Gastroesophageal sphincter (tissue), 4 donors: ENCODE data around the gene FIGLA. TPM values are rescaled to one million over a fixed set of nuclear protein-coding genes. Genes with fewer than 3 reads are reported as not detected.

ENCODE experiments used
- ATAC-seq: fragments of 150-250 bp; one replicate; pipeline ENCODE4 v1.9.1; 2016; ENCODE audit warnings: mild to moderate bottlenecking, moderate library complexity
- H3K27ac ChIP-seq, 4 donors: fragments of 200-600 bp; sonication (generic) in 3 of 4; 1 replicate in 3 of 4; 2 replicates in 1 of 4; pipeline ENCODE4 v1.5.1; 2016 to 2019
- H3K27me3 ChIP-seq: fragments of 200-600 bp; sonication (generic); one replicate; pipeline ENCODE4 v1.5.1; 2019
- H3K36me3 ChIP-seq, 2 donors: fragments of 200-600 bp; sonication (generic); one replicate each; pipeline ENCODE4 v1.5.1; 2019; ENCODE audit warnings: control low read depth in 1 of 2
- H3K4me1 ChIP-seq, 3 donors: fragments of 200-600 bp; sonication (generic); 1 replicate in 2 of 3; 2 replicates in 1 of 3; pipeline ENCODE4 v1.5.1; 2016 to 2019; ENCODE audit warnings: control low read depth in 2 of 3
- H3K4me3 ChIP-seq, 2 donors: fragments of 200-600 bp; sonication (generic); one replicate each; pipeline ENCODE4 v1.5.1; 2019; ENCODE audit warnings: mild to moderate bottlenecking in 1 of 2, moderate library complexity in 1 of 2
- H3K9me3 ChIP-seq, 3 donors: fragments of 200-600 bp; sonication (generic); one replicate each; pipeline ENCODE4 v1.5.1; 2017 to 2019; ENCODE audit warnings: control low read depth in 2 of 3
- EP300 ChIP-seq: sonication (generic); formaldehyde crosslinking; IDR thresholded peaks from one replicate; pipeline ENCODE4 v1.6.1; 2017; ENCODE audit warnings: antibody characterized with exemption, mild to moderate bottlenecking
- POLR2A ChIP-seq, 2 donors: fragments of 450-650 bp; IDR thresholded peaks; one replicate each; pipeline ENCODE4 v1.6.1; 2017; ENCODE audit warnings: antibody characterized with exemption in 2 of 2, mild to moderate bottlenecking in 2 of 2, moderate library complexity in 1 of 2
- POLR2AphosphoS5 ChIP-seq: sonication (generic); formaldehyde crosslinking; IDR thresholded peaks from one replicate; pipeline ENCODE4 v1.6.1; 2017; ENCODE audit warnings: antibody characterized with exemption
- WGBS, 2 donors: methylation state at CpG; one replicate each; pipeline ENCODE4 v1.1.5; 2018; ENCODE audit warnings: low coverage in 1 of 2; 5-methylcytosine and 5-hydroxymethylcytosine counted together
- total RNA-seq, 4 donors: library from RNA; depleted of rRNA; stranded (reverse); fragments of >200 nt; gene quantifications; one replicate each; pipeline ENCODE4 v1.1.0, GENCODE V29; 2016
- TF ChIP-seq, protein P1 (sequence below), 4 experiments: fragments of 200-600 bp in 2 of 4; fragments of 450-650 bp in 2 of 4; sonication (generic) in 1 of 4; IDR thresholded peaks; one replicate each; pipeline ENCODE4 v1.5.1; 2017 to 2019; ENCODE audit warnings: antibody characterized with exemption in 4 of 4, mild to moderate bottlenecking in 2 of 4, moderate library complexity in 2 of 4

The FIGLA gene
- total RNA-seq, 4 donors from 2014 or later: not detected

DNA sequence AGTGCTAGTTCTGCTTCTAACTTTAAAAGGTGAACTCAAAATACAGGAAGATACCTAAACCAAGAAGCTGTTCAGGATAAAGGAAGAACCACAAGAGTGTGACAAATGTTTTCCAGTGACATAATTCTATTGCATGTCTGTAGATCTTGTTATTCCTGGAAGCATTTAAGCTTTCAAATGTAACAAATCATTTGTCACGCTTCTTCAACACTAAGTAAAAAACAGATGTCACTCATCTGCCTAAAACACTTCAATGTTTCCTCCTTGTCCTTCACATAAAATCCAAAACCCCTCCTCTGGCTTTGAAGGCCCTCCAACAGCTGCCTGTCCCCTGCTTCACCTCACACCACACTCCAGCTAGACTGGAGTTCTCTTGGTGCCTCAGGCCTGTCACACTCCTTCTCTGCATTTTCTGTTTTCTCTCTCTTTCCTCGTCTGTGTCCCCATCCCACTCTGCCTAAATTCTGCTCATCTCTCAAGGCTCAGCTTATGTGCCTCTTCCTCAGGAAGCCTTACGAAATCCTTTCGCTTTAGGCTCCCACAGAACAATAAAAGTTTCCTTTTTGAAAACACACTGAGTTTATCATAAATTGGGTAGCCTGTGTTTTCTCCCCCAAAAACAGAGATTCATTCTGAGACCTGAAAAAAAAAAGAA, 36.4 kb upstream of the FIGLA start:
- Histone ChIP-seq H3K27ac (no peak overlapping the region), H3K9me3 (no peaks in the 10 kb centered on the region), H3K27me3 (peaks cover 5% of the 10 kb centered on the region), H3K4me1 (no peaks in the 10 kb centered on the region), H3K4me3 (no peak overlapping the region), H3K36me3 (no peaks in the 10 kb centered on the region)
- ATAC-seq: no peak
- TF ChIP-seq, protein P1, sequence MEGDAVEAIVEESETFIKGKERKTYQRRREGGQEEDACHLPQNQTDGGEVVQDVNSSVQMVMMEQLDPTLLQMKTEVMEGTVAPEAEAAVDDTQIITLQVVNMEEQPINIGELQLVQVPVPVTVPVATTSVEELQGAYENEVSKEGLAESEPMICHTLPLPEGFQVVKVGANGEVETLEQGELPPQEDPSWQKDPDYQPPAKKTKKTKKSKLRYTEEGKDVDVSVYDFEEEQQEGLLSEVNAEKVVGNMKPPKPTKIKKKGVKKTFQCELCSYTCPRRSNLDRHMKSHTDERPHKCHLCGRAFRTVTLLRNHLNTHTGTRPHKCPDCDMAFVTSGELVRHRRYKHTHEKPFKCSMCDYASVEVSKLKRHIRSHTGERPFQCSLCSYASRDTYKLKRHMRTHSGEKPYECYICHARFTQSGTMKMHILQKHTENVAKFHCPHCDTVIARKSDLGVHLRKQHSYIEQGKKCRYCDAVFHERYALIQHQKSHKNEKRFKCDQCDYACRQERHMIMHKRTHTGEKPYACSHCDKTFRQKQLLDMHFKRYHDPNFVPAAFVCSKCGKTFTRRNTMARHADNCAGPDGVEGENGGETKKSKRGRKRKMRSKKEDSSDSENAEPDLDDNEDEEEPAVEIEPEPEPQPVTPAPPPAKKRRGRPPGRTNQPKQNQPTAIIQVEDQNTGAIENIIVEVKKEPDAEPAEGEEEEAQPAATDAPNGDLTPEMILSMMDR (IDR thresholded peaks at IDR 0.05): no peak
- TF ChIP-seq EP300 (no peak), POLR2A (IDR thresholded peaks at IDR 0.05) (no peak), POLR2AphosphoS5 (no peak)
- 49 to 61% methylated on average over 4 of the region's 4 CpGs for WGBS, 2 donors

DNA sequence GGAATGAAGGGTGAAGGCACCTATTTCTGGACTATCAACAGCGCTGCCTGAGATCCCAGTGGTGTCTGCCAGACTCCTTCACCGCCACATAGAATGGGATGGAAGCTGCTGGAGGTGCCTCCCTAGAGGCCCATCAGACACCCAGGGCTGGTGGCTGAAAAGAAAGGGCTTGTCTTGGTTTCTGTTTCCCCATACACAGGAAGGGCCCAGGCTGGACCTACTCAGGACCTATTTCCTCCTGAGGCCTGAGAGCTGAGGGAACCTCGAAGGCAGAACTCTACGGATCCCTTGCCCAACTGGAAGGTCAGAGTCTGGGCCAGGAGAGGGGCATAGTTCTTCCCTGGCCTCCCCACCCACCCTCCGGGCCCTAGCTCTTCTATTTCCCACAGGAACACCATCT, 32.8 kb upstream of the FIGLA start:
- H3K27ac ChIP-seq: no peak overlapping the region
- H3K36me3 ChIP-seq: no peaks in the 10 kb centered on the region
- H3K4me3 ChIP-seq: no peak overlapping the region
- no peaks in the 10 kb centered on the region for H3K4me1 ChIP-seq
- H3K27me3 ChIP-seq: peaks cover 21% of the 10 kb centered on the region
- 73% methylated on average over 3 of the region's 5 CpGs; no CpG with 5 or more reads in 1 of the 2 donors for WGBS, 2 donors
- TF ChIP-seq EP300 (no peak), POLR2AphosphoS5 (no peak), POLR2A (IDR thresholded peaks at IDR 0.05) (no peak)
- TF ChIP-seq, protein P1 (IDR thresholded peaks at IDR 0.05): no peak
- no peak for ATAC-seq
- H3K9me3 ChIP-seq: no peaks in the 10 kb centered on the region

DNA sequence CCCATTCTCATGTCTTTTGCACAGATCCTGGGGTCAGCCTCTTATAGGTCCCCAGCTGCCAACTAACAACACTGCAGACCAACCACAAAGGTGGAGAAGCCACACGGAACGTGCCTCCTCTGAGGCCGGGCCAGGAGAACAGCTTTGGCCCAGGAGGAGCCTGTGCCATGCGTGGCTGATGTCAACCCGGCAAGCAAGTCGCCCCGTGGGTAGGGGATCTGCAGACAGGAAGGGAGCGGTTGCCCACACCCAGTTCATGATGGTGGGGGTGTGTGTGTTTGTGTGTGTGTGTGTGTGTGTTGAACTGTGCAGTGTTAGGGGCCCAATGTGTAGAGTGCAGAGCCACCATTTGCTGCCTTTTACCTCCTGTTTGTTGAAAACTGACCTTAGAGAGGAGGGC, 32.4 kb upstream of the FIGLA start:
- ATAC-seq: no peak
- Histone ChIP-seq H3K27ac (no peak overlapping the region), H3K27me3 (peaks cover 23% of the 10 kb centered on the region), H3K4me1 (no peaks in the 10 kb centered on the region), H3K9me3 (no peaks in the 10 kb centered on the region), H3K4me3 (no peak overlapping the region), H3K36me3 (no peaks in the 10 kb centered on the region)
- WGBS, 2 donors: 91% methylated on average over 8 of the region's 8 CpGs; no CpG with 5 or more reads in 1 of the 2 donors
- TF ChIP-seq, protein P1 (IDR thresholded peaks at IDR 0.05): no peak
- no peak for TF ChIP-seq POLR2AphosphoS5
- no peak for TF ChIP-seq POLR2A (IDR thresholded peaks at IDR 0.05)
- no peak for TF ChIP-seq EP300

DNA sequence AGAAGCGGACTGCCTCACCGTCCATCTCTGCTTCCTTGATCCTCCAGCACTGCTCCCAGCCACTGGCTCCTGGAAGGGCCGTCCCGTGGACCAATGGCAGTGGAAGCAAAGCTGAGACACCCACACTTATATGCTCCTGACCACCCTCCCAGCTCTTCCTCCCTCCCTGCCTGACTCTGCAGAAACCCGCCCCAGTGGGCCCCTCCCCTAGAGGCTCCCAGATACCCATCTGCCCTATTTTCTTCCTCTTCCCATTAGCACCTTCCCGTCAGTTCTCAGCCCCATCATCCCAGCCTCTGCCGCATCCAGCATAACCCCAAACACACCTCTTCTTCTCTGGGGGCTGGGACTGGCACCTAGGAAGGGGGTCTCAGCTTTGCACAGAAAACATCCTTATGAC, 30.1 kb upstream of the FIGLA start, which contains the start of gene CLEC4F:
CLEC4F (minus strand) TSS at position 101 of the 400 bp plus-strand sequence; CDS start at position 25, 76 bp downstream.
- no peak for ATAC-seq
- TF ChIP-seq EP300 (no peak), POLR2AphosphoS5 (no peak), POLR2A (IDR thresholded peaks at IDR 0.05) (no peak)
- TF ChIP-seq, protein P1 (IDR thresholded peaks at IDR 0.05): no peak
- H3K27me3 ChIP-seq: peaks cover 36% of the 10 kb centered on the region
- H3K9me3 ChIP-seq: no peaks in the 10 kb centered on the region
- 30% methylated on average over 2 of the region's 7 CpGs; no CpG with 5 or more reads in 1 of the 2 donors for WGBS, 2 donors
- H3K36me3 ChIP-seq: no peaks in the 10 kb centered on the region
- H3K4me1 ChIP-seq: no peaks in the 10 kb centered on the region
- H3K4me3 ChIP-seq: no peak within 1 kb of the TSS
- H3K27ac ChIP-seq: no peak within 1 kb of the TSS
